SK-N-SH (cell line): ENCODE results near the gene TUNAR. TPM values are rescaled to one million over a fixed set of nuclear protein-coding genes. Genes with fewer than 3 reads are reported as not detected.
"Not testable (repeated sequence)": the region's sequence is repeated elsewhere in the genome, so short reads cannot be mapped to it uniquely, and the experiment has no call there.

ENCODE experiments used
- CTCF ChIA-PET: fragments of 300-600, 350-600 bp; formaldehyde crosslinking; extraction: SDS; loops from one replicate; lab custom pipeline; 2021; lab: Yijun Ruan, JAX
- POLR2A ChIA-PET: fragments of 350-600 bp; sonication (Branson Sonifier 250); formaldehyde crosslinking; extraction: SDS; loops from one replicate; lab custom pipeline; 2020; ENCODE audit warnings: antibody characterized with exemption, inconsistent platforms; lab: Yijun Ruan, JAX
- DNase-seq: peaks from one replicate; pipeline ENCODE4 v3.0.0; 2012
- H2AFZ ChIP-seq: fragments of 200-600 bp; sonication (generic); 2 replicates; pipeline ENCODE4 v1.8.1; 2016; ENCODE audit warnings: antibody characterized with exemption, mild to moderate bottlenecking, low read depth
- H3F3A ChIP-seq: fragments of 200-600 bp; sonication (generic); replicated peaks from 2 replicates; pipeline ENCODE3; 2016; ENCODE audit warnings: antibody characterized with exemption, mild to moderate bottlenecking; ENCODE audit not compliant: insufficient read depth
- H3K27ac ChIP-seq, 2 experiments: fragments of 200-500 bp in 1 of 2; fragments of 200-600 bp in 1 of 2; sonication (Bioruptor generic) in 1 of 2; sonication (generic), shearing (Covaris generic) in 1 of 2; 2 replicates each; pipeline versions ENCODE4 v1.5.1 to v1.6.1; 2014 to 2016; ENCODE audit warnings: low read depth in 2 of 2, inconsistent platforms in 1 of 2, low read length in 1 of 2, mild to moderate bottlenecking in 1 of 2, mixed read lengths in 1 of 2
- H3K27me3 ChIP-seq: fragments of 200-600 bp; sonication (generic), shearing (Covaris generic); 2 replicates; pipeline ENCODE4 v1.6.1; 2016; ENCODE audit warnings: mixed run types; ENCODE audit not compliant: insufficient read depth
- H3K36me3 ChIP-seq, 2 experiments: fragments of 200-500 bp in 1 of 2; fragments of 200-600 bp in 1 of 2; sonication (Bioruptor generic) in 1 of 2; sonication (generic) in 1 of 2; replicated peaks in 1 of 2; 2 replicates each; pipeline versions ENCODE3 to v1.5.1; 2014 to 2016; ENCODE audit warnings: low read length in 1 of 2, mild to moderate bottlenecking in 1 of 2; ENCODE audit not compliant: insufficient read depth in 2 of 2, control insufficient read depth in 1 of 2
- H3K4me1 ChIP-seq, 2 experiments: fragments of 200-500 bp in 1 of 2; fragments of 200-600 bp in 1 of 2; sonication (Bioruptor generic) in 1 of 2; sonication (generic), shearing (Covaris generic) in 1 of 2; 2 replicates each; pipeline versions ENCODE4 v1.5.1 to v1.6.1; 2014 to 2016; ENCODE audit warnings: low read depth in 1 of 2, low read length in 1 of 2, mixed run types in 1 of 2; ENCODE audit not compliant: insufficient read depth in 2 of 2, control insufficient read depth in 1 of 2
- H3K4me2 ChIP-seq: fragments of 200-600 bp; sonication (generic), shearing (Covaris generic); 2 replicates; pipeline ENCODE4 v1.6.1; 2017; ENCODE audit warnings: mixed run types
- H3K4me3 ChIP-seq, 2 experiments: fragments of 200-500 bp in 1 of 2; fragments of 200-600 bp in 1 of 2; sonication (Bioruptor generic) in 1 of 2; sonication (generic), shearing (Covaris generic) in 1 of 2; 2 replicates each; pipeline versions ENCODE4 v1.5.1 to v1.8.1; 2014 to 2016; ENCODE audit warnings: low read depth in 2 of 2, inconsistent platforms in 1 of 2, low read length in 1 of 2, mild to moderate bottlenecking in 1 of 2, mixed read lengths in 1 of 2, moderate library complexity in 1 of 2
- H3K79me2 ChIP-seq: fragments of 200-600 bp; sonication (generic); 2 replicates; pipeline ENCODE4 v1.8.1; 2017; ENCODE audit warnings: mild to moderate bottlenecking; ENCODE audit not compliant: insufficient read depth
- H3K9ac ChIP-seq: fragments of 200-600 bp; sonication (generic); 2 replicates; pipeline ENCODE4 v1.6.1; 2017; ENCODE audit warnings: mixed run types
- H3K9me2 ChIP-seq: fragments of 200-600 bp; sonication (generic); 2 replicates; pipeline ENCODE4 v1.6.1; 2017; ENCODE audit warnings: mixed run types
- H3K9me3 ChIP-seq: fragments of 200-600 bp; sonication (generic); 2 replicates; pipeline ENCODE4 v1.6.1; 2017; ENCODE audit warnings: mixed run types, mild to moderate bottlenecking, moderate library complexity
- H4K20me1 ChIP-seq: fragments of 200-600 bp; sonication (generic); 2 replicates; pipeline ENCODE4 v1.6.1; 2017; ENCODE audit warnings: mild to moderate bottlenecking, mixed run types; ENCODE audit not compliant: insufficient read depth
- CTCF ChIP-seq: fragments of 200-600 bp; sonication (generic); IDR thresholded peaks from 2 replicates; pipeline ENCODE4 v1.6.1; 2017; ENCODE audit warnings: antibody characterized with exemption, mild to moderate bottlenecking, moderate library complexity
- ELF1 ChIP-seq: IDR thresholded peaks from 2 replicates; pipeline ENCODE4 v1.4.0; 2012
- EP300 ChIP-seq, 2 experiments: IDR thresholded peaks; 2 replicates each; pipeline versions ENCODE4 v1.4.0 to v1.6.1; 2012; ENCODE audit warnings: borderline replicate concordance in 1 of 2, low read depth in 1 of 2, low read length in 1 of 2
- FOSL2 ChIP-seq: IDR thresholded peaks from 2 replicates; pipeline ENCODE4 v1.4.0; 2012; ENCODE audit warnings: low read depth, mild to moderate bottlenecking, moderate library complexity, borderline replicate concordance
- GABPA ChIP-seq: IDR thresholded peaks from 2 replicates; pipeline ENCODE4 v1.4.0; 2012; ENCODE audit warnings: low read depth, mild to moderate bottlenecking
- GATA2 ChIP-seq: sonication (generic); formaldehyde crosslinking; IDR thresholded peaks from 2 replicates; pipeline ENCODE4 v1.5.0; 2020; ENCODE audit warnings: mild to moderate bottlenecking, missing genetic modification reagents
- MAX ChIP-seq: IDR thresholded peaks from 2 replicates; pipeline ENCODE4 v1.4.0; 2012; ENCODE audit warnings: low read depth
- MXI1 ChIP-seq: IDR thresholded peaks from 2 replicates; pipeline ENCODE4 v1.6.1; 2012; ENCODE audit warnings: mild to moderate bottlenecking, low read depth, low read length, improper control_type of control experiment
- PBX3 ChIP-seq: IDR thresholded peaks from 2 replicates; pipeline ENCODE4; 2012
- POLR2AphosphoS5 ChIP-seq: IDR thresholded peaks from 2 replicates; pipeline ENCODE4 v1.6.1; 2012; ENCODE audit warnings: low read depth, low read length
- REST ChIP-seq: IDR thresholded peaks from 2 replicates; pipeline ENCODE4 v1.6.1; 2012; ENCODE audit warnings: mild to moderate bottlenecking, low read depth, low read length, moderate library complexity
- RXRA ChIP-seq: IDR thresholded peaks from 2 replicates; pipeline ENCODE4 v1.4.0; 2012; ENCODE audit warnings: low read depth, mild to moderate bottlenecking, borderline replicate concordance
- TAF1 ChIP-seq: IDR thresholded peaks from 2 replicates; pipeline ENCODE4 v1.6.1; 2012; ENCODE audit warnings: low read depth, mild to moderate bottlenecking, low read length, moderate library complexity, borderline replicate concordance
- TEAD4 ChIP-seq: IDR thresholded peaks from 2 replicates; pipeline ENCODE4 v1.4.0; 2012; ENCODE audit warnings: mild to moderate bottlenecking, borderline replicate concordance; ENCODE audit not compliant: insufficient read depth
- ZBTB33 ChIP-seq: IDR thresholded peaks from 2 replicates; pipeline ENCODE4 v1.4.0; 2012; ENCODE audit warnings: low read depth, borderline replicate concordance
- WGBS: methylation state at CpG from one replicate; pipeline ENCODE4 v1.1.6; 2017; ENCODE audit warnings: low lambda C conversion rate; 5-methylcytosine and 5-hydroxymethylcytosine counted together
- polyA plus RNA-seq, 3 experiments: library from polyadenylated mRNA; depleted of rRNA; stranded (reverse); fragments of >200 nt; gene quantifications; 2 replicates each; pipeline ENCODE4 v1.2.3, GENCODE V29; 2012

The TUNAR gene
- polyA plus RNA-seq, 1 of the 3 experiments (the other 2 are of a cell fraction), result 0.02 TPM

GRCh38 chr14:95964901-95965300 is 88.3 kb downstream of the TUNAR start:
- DNase-seq, result no peak
- Histone ChIP-seq H3K79me2 (no peaks in the 10 kb centered on the region), H2AFZ (no peak overlapping the region), H3K9ac (no peak overlapping the region), H4K20me1 (no peaks in the 10 kb centered on the region), H3K9me3 (no peaks in the 10 kb centered on the region), H3K27ac (no peak overlapping the region), H3F3A (no peaks in the 10 kb centered on the region), H3K4me1 (no peaks in the 10 kb centered on the region), H3K4me2 (no peak overlapping the region), H3K27me3 (no peaks in the 10 kb centered on the region), H3K9me2 (no peaks in the 10 kb centered on the region), H3K4me3 (no peak overlapping the region), H3K36me3 (no peaks in the 10 kb centered on the region)
- 31% methylated on average over 2 of the region's 2 CpGs for WGBS
- POLR2A ChIA-PET, result no interaction called here
- no peak for TF ChIP-seq TAF1
- no peak for TF ChIP-seq REST
- no peak for TF ChIP-seq MAX
- TF ChIP-seq CTCF, result no peak
- TF ChIP-seq EP300 (IDR thresholded peaks at IDR 0.05; ENCODE audit: borderline replicate concordance in 1 of 2, low read depth in 1 of 2, low read length in 1 of 2), result no peak
- TF ChIP-seq POLR2AphosphoS5, result no peak
- TF ChIP-seq TEAD4, result no peak
- no peak for TF ChIP-seq FOSL2
- no peak for TF ChIP-seq PBX3
- no peak for TF ChIP-seq RXRA
- TF ChIP-seq ELF1, result no peak
- no peak for TF ChIP-seq MXI1
- no peak for TF ChIP-seq ZBTB33
- no peak for TF ChIP-seq GATA2 (CRISPR knock-in tag)
- no peak for TF ChIP-seq GABPA
- CTCF ChIA-PET, result no interaction called here

- H3K27me3 ChIP-seq, H2AFZ ChIP-seq, POLR2A ChIA-PET, H3K4me3 ChIP-seq, H3K4me2 ChIP-seq, H3K79me2 ChIP-seq, DNase-seq, H4K20me1 ChIP-seq, H3K9ac ChIP-seq, H3F3A ChIP-seq, H3K36me3 ChIP-seq, H3K9me3 ChIP-seq, H3K27ac ChIP-seq, H3K4me1 ChIP-seq, H3K9me2 ChIP-seq: not testable (repeated sequence)
- CTCF ChIA-PET, result interaction anchor here (1.3 kb wide), 2 partner anchors 26 to 194 kb away, joined by 3 read pairs; no protein-coding TSS in a partner anchor
- WGBS, result 22% methylated on average over 4 of the region's 4 CpGs
These were observed 91.4 kb downstream of the TUNAR start for GRCh38 chr14:95968048-95968447.
